HG03521 (cell line): ENCODE measurements around the gene MYH9.

Experiments
- ATAC-seq: cut with Tn5 transposase; IDR thresholded peaks from one replicate; pipeline ENCODE4 v1.9.1; 2021; ENCODE audit warnings: mild to moderate bottlenecking, moderate library complexity; ENCODE audit not compliant: unreplicated experiment

Gene MYH9

DNA sequence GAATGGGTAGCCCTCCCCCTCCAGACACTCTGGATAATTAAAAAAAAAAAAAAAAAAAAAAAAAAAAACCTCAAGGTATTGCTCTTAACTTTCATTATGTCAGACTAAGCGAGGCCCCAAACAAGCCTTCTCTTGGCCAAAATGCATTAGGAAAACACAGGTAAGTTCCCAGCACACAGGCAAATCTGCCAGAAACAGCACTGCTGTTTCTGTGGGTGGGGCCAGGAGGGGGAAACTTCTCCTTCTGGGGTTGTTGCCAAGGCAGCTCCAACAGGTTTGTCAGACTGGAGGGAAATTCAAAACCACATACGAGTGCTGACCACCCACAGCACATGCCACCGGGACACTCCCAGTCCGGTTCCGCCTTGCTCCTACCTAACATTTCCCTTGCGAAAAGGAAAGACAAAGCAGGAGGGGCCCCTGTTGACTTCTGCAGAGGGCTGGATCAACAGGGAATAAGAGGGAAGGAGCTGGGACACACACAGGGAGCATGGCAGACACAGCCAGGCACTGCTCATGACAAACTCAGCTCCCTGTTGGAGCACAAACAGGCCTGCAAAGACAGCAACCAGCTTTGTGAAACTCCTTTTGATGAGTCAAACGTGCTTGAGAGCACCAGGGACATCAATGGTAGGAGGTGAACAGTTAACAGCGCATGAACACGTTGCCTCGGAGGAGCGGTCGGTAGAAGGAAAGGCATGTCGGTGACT, 55.0 kb downstream of the MYH9 start:
- ATAC-seq: no peak

DNA sequence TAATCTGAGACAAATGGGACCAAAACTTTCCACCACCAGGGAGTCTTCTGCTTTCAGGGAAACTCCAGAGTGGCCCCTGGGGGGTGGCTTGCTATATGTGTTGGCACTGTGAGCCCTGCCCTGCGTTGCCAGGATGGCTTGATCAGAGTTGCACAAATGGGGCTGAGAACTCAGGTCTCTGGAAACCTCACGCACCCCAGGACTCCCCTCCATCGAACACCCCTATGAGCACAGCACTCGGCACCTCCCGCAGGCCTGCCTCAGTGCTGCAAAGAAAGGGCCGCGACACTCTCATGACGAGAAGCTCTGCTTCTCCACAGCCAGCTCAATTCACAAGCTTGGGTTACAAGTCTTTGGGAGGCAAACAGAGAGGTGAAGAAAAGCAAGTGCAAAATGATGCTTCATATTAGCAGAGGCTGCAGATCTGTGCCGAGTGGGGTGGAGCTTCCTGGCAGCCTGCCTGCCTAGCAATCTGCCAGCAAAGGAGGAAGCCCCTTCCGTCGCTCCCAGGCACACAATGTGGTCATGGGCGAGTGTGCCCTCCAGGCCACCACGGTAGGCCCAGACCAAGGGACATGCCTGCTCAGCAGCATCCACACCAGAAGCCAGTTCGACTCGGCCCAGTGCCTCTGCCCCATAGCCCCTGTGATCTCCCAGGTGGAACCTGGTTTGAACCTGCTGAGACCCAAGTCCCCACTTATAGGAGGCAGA, 55.7 kb downstream of the MYH9 start:
- ATAC-seq: no peak

DNA sequence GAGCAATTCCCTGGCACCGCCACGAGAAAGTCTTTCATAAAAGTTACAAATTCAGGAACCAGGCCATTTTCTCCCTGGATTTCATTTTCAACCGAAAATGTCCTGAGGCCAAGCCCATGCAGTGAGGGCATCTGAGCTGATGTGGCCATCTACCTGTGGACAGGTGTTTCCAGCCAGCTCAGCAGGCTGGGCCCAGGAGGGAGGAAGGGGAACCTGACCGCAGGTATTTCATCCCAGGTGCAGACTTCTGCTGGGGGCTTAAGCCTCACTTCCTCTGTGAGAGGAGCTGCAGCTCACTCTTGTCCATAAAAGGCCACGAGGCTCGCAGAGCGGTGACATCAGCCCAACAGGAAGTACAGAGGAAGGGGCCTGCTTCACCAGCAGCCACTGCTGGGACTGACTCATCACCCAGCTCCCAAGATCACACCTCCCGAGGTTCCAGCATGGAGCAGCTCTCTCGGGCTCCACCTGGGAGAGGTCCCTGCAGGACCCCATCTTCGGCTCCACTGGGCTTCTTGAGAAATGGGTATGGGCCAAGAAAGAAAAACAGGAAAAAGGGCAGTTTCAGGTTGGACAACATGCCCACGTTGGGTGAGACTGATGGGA, 56.4 kb downstream of the MYH9 start:
- ATAC-seq: peak; percentile 51

DNA sequence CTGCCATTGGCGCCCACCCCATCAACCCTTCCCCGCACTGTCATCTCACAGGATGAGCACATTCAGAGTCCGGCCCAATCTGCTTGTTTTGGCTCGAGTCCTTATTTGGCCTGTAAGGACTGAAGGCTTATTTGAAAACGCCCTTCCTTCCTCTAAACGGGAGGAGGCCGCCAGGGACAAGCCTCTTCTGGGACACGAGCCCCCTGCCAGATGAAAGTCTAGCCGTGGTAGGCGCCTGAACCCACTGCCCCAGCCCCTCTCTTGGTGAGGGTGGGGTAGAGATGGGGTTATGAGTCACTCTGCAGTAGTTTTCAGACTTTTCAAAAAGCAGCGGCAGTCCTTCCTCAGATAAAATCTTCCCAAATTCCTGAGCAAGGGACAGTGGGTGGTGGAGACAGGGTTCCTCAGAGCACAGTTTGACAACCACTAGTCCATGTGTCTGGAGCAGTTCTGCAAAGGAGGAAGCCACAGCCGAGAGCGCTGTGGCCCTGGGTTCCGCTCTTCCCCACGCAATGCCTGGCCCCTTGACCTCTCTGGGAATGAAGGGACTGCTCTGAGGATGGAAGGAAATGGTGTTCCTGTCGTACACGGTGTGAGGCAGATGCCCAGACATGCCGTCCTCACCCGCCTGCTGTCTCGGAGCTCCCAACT, 57.0 kb downstream of the MYH9 start:
- ATAC-seq: no peak

DNA sequence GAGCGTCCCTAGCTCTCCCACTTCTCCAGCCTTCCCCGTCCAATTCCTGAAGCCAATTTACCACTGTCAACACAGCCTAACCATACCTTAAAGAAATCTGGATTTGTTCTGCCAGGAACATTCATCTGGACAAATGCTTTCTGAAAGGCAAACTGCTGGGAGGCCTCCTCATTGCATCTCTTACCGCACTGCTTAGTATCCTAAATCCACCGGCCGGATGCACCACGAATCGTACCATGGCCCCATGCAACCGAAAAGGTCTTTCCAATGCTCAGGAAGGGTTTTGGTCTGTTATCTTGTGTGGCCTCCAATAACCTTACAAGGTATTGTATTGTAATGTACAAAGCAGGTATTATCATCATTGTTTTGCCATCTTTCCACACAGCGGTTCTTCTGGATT, 57.6 kb downstream of the MYH9 start:
- ATAC-seq: no peak

DNA sequence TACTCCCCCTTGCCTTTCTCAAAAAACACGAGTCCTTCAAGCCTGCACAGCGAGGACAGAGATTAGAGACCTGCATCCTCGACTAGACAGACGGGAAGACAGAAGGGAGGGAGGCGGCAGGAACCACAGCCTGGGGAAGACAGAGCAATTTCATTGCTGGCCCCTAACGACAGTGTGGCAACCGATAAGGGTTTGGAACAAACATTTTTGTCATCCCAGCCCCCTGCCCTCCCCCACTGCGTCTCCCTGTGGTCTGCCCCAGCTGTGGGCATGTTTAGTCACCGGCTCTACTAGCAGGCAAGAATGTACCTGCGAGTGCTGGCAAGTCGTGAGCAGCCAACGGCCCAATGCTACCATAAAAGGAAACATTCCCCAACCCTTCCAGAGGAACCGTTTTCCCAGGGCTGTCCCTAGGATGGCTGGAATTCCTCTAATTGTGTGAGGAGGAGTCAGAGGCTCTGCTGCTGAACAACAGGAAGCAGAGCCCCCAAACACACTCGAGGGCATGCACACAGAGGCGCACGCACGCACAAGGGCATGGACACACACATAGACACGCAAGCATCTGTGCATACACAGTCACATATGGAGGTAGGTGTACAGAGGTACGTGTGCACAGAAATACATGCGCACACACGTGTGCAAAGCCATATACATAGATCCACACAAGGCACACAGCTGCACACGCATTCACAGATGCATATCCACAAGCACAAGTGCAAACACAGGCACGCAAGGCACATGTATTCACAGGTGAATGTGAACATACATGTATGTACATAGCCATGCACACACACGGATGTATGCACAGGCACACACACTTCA, 58.3 kb downstream of the MYH9 start:
- ATAC-seq: no peak

DNA sequence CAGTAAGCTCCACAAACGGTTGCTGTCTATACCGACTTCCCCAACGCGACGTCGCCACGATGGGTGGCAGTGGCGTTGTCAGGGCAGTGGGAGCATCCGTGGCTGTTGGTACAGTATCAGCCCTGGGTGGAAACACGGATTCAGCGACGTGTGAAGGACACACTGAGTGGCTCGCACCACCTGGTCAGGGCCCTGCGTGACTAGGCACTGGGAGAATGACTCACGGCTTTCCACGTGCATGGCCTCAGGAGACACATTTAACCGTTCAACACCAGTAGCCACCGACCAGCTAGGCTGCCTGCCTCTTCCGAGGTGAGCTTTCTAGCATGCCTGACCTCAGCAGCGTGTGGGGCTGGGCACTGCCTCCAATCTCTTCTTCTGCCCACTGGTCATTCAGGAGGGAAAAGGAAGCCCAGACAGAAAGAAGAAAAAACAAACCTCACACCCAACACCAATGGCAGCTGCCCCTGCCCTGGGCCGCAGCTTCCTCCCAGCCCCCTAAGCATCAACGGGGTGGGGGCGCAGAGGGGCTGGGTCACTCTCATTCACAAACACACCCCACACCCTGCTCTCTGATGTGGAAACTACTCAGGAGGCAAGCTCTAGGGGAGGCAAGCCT, 59.0 kb downstream of the MYH9 start:
- no peak for ATAC-seq

DNA sequence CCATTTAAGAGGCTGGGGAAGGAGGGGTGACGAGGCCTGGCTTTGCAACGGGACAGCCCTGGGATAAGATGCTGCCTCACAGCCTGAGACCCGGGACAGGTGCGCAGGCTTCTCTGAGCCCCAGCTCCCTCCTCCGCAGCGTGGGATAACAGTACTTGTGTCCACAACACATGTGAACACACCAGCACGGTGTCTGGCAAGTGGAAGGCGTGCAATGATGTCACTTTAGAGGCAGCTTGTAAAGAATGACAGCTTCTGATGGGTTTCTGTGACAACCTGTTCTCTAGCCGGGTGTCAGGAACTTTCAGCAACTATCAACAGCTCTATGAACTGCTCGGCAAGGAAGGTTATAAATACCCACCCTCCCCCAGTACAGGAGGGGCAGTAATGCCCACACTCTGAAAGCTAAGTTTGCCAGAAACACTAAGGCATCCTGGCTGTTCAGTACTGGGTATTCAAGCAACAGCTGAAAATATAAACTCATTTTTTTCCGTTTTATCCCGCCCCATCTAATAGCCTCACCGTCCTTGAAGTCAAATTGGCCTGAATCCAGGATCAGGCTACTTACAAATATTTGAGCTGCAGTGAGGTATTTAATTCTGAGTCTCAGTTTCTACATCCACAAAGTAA, 59.7 kb downstream of the MYH9 start:
- no peak for ATAC-seq

DNA sequence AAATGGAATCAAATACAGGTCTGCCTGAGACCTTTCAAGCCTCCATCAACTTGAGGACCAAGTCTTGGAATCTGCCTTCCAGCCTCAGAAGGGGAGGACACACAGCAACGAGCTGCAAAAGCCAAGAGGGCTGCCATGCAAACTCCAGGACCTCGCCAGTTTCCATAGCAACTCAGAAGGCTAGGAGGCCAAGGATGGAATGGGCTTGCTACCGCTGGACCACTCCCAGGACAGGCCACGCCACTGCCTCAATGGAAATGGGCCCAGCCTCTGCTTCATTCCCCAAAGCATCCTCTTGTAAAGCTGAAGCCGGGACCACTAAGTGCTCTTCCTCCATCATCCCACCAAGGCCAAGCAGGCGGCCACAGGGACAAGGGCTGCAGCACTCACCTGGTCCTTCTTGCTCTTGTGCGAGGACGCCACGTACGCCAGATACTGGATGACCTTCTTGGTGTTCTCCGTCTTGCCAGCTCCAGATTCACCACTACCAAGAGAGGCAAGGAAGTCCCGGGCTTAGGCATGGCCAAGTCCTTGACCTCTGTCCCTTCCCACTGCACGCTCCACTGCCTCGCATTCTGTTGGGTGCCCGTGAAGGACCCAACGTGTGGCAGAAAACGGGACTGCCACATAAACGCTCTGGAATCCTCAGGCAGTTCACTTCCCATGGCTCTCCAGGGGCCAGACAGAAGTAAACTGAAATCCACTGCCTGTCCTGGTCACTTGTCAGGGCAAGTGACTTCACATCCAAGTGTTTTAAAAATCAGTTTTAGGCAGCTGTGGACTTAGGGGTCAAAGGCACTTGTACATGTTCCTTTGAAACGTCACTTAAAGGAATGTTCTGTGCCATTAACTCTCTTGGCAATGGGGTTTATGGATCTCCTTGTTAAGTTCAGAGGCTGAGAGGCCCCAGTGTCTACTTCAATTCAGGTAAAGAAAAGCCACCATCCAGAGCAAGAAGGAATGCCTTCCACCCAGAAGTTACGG, 61.3 kb downstream of the MYH9 start:
- ATAC-seq: no peak

DNA sequence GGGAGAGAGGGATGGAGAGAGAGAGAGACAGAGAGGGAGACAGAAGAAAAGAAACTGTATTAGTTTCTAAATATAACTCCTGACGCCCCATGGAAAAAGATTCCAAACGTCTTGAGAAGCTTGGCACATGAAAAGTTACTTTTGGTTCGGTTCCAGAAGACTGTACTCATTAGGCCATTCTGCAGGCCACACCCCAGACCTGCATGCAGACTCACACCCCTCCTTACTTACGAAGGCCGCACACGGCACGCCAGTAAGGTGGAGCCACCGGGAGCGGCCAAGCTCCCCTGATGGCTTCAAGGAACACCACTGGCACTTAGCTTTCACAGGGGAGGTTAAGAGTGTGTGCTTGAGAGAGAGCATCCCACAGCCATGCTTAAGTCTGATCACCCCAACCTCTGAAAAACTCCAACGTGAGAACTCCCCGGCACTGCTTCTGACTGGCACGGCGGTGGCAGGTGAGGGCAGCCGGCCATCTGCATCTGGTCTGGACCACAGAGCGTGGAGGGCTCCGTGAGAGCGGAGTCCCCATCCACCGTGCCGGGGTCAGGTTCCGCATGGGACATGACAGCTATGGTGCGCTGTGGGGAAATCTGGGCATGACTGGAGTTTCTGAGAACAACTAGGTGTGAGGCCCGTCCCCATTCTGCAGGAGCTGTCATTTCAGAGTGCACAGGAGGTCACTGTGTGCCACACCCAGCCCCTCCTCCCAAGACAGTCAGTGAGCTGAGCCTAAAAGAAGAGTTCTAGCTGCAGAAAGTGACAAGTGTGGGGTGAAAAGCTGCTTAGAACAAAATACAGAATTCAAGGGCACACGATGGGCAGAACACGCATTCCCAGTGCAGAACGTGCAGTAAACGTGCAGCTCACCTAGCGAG, 62.4 kb downstream of the MYH9 start:
- ATAC-seq: no peak

DNA sequence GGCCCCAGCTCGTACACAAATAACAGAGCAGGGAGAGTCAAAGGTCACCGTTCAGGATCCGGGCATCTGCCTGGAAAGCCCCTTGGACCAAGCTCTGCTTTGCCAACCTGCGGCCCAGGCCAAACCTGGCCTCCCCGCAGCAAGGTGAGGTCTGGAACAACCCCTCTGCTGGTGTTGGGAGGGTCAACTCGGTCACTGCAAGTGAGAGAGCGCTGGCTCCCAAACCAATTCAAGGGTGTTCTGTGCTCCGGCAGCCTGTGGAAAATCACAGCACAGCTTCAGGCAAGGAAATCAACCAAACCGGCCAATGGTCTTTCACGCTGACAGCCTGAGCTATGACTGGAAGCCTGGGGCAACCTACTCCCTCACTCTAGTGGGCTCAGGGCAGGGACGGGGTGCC, 63.4 kb downstream of the MYH9 start:
- no peak for ATAC-seq

DNA sequence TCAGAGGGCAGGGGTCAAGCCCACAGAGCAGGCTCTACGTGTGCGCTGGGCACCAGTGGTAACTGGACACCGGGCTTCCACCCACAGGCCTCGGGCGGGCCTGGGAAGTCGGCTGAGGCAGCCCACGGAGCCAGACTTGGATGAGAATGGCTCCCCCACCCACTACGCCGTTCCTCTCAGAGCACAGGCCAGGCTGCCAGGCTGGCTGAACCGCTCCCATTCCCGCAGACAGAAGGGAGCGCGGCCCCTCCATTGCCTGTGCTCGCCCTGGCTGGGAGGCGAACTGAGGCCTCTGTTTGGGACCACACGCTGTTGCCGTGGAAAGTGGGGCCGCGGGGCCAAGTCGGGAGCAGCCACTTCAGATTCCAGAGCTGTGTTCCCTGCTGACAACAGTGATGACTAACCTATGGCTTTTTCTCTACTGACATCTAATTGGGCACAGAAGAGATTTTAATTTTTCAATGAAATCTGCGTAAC, 63.9 kb downstream of the MYH9 start:
- no peak for ATAC-seq

DNA sequence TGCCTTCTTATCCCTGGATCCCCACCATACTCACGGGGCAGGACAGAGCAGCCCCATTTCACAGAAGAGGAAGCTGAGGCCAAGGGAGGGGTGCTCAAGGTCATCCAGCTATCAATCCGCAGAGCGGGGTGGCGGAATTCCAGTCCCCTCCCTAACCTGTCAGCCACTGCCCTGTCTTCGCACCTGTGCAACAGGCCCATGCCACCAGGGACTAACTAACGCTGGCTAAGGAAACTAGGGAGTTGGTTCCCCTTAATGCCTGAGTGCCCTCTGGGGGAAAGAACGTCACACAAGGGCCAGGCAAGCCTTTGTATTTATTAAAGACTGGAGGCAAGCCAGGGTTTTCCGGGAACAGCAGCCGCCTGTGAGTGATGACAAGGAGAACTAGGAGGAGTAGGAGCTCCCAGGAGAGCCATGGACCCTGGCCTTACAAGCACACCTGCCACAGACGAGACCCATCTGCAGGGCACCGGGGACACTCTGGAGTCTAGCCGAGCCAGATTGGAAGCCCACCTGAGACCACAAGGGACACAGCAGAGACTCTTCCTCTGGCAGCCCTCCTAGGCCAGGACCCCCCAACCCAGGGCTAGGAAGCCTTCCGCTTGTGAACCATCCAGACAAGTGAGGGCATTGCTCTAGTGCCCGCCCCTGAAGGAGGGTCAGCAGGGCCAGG, 64.4 kb downstream of the MYH9 start:
- no peak for ATAC-seq

DNA sequence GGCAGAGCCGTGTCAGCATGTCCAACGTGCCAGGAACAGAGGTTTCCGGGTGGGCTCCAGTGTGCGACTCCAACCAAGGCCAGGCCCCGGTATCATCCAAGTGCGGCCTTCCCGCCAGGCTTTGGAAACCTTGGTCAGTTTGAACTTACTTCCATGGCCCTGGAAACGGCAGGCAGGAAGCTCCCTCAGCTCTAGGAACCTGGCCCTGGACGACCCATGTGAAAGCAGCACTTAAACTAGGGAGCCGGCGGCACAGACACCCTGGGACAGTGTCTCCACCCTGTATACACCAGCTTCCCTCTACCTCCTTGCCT, 65.2 kb downstream of the MYH9 start:
- ATAC-seq: no peak

DNA sequence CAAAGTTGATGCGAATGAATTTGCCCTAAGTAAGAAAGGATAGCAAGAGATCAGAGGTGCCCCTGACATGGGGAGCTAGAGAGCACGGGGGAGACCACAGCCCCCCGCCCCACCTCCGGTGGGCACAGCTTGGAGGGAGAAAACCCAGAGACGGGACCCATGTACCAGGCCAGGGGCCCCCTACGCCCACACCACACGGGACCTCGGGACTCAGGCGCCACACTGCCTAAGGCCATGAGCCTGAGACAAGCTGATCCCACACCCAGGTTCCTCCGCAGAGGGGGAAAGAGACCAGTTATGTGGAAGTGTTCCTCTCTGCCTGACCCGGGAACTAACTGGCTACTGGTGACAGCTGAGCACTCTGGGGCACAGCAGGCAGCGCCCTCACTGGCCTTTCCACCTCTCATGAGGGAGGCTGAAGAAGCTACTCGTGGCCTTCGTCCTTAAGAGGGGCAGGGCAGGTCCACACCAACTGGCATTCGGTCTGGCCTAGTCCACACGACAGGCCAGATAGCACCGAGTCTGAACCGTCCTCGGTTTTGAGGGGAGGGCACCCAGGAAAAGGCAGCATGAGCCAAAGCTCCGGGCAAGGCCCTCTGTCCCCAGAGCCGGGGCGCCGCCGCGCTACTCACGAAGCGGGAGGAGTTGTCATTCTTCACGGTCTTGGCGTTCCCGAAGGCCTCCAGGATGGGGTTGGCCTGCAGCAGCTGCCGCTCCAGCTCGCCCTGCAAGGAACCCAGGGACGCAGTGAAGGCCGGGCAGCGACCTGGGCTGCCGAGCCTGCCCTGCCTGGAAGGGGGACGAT, 65.8 kb downstream of the MYH9 start:
- no peak for ATAC-seq

DNA sequence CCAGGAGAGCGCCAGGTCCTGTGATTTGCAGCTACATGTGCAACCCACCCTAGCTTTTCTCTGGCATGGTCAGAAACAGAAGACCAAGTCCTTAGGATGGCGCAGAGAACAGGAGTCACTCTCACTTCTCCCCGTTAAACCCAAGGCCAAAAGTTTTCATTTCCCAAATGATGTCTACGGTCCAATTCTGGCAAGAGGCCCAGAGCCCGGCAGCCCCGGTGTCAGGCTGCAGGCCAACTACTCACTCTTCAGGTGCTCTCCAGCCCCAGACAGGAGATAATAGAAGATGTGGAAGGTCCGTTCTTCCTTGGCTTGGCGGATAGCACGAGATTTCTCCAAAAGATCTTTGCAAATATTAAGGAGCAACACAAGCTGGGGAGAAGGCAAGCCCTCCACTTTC, 67.2 kb downstream of the MYH9 start:
- ATAC-seq: no peak
